GM12872 (cell line): ENCODE results near the gene PRKG1.

Experiments
- CTCF ChIP-seq: IDR thresholded peaks from 3 replicates; pipeline ENCODE4 v1.5.1; 2011; ENCODE audit warnings: low read depth, mild to moderate bottlenecking, low read length, moderate library complexity; ENCODE audit not compliant: insufficient read depth

Gene PRKG1

GRCh38 chr10:51718804-51719291 is 644.6 kb downstream of the PRKG1 start:
- TF ChIP-seq CTCF = no peak

- TF ChIP-seq CTCF = no peak
Measured at GRCh38 chr10:51724038-51724437, 649.8 kb downstream of the PRKG1 start.

GRCh38 chr10:51729822-51730555 is 655.7 kb downstream of the PRKG1 start:
- TF ChIP-seq CTCF = no peak

GRCh38 chr10:51733057-51733456 is 658.8 kb downstream of the PRKG1 start:
- no peak for TF ChIP-seq CTCF

GRCh38 chr10:51743146-51743545 is 668.9 kb downstream of the PRKG1 start:
- no peak for TF ChIP-seq CTCF

- no peak for TF ChIP-seq CTCF
Measured at GRCh38 chr10:51744235-51745000, 670.1 kb downstream of the PRKG1 start.

GRCh38 chr10:51745397-51745796 is 671.1 kb downstream of the PRKG1 start:
- no peak for TF ChIP-seq CTCF
